ENCODE measurements around the gene ITPKA. TPM values are rescaled to one million over a fixed set of nuclear protein-coding genes. Genes with fewer than 3 reads are reported as not detected.

The ITPKA gene
- total RNA-seq, result 18.1 and 25.0 TPM in 2 replicates

DNA sequence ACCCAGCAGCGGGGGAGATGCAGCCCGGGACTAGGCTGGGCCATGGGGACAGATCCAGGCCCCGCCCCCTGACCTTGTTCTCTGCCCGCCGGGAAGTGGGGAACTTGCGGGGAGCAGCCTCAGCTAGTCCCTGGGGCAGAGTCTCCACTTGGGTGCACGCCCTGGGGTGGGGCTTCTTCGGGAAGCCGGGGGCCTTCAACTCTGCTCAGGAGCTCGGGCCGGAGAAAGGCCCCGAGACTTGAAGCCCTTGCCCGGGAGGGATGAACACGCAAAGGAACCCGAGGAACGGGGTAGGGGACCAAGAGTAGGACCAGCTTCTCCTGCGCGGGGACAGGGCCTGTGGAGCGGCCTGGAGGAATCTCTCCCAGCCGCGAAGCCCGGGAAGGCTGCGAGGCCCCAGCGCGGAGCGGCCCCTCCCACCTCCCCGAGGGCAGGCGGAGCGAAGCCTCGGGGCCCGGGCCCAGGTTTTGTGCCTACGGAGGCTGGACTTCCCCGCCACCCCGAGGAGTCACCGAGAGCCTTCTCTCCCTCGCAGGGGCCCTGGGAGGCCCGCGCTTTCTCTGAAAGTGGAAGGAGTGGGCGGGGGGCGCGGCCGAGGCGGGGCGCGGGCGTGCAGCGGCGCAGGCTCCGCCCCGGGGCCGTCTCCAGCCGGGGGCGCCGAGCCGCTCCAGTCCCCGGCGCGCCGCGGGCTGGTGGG lies at the start of gene ITPKA:
Gene ITPKA, plus strand, starts transcription at position 670 of the 697 bp plus-strand sequence. CDS start 54 bp downstream, outside the sequence.

DNA sequence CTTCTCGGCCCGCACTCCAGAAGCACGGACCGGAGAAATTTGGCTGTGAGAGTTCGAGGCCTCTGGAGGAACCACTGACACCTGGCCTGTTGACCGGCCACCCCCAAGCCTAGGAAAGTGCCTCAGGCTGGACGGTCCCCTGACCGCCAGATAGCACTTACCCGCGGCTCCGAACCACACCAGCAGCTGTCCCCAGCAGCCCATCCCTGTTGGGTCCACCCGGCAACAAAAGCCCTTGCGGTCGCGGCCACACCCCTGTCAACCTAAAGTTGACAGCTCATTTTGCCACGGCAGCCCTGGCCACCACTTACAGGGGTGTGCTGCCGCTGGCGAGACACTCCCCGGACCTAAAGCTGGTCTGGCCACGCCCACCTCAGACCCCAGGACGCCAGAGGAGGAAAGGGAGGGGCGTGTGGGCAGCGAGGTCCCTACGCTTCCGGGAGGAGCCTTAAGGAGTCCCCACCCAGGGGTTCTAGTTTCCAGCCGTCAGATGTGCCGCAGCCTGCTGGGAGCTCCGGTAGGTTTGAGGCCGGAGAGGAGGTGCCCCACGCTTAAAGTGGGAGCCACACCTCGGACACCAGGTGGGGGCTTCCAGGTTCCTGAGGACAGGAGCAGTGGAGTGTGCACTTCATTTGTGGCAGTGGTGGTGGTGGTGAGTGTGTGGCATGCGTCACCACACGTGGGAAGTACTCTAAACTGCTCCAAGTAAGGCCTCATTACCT lies 20.0 kb downstream of the ITPKA start, which contains the start of gene LTK:
Gene LTK, minus strand, starts transcription at position 322 of the 722 bp plus-strand sequence. Its CDS starts 118 bp downstream, at position 204.

Other genes starting within 250 kb of the ITPKA start
- 3.2 and 12.1 TPM in 2 replicates for gene OIP5, start 161.3 kb upstream of the ITPKA start, total RNA-seq
- gene NUSAP1, start 161.0 kb upstream of the ITPKA start, total RNA-seq, result 51.1 and 167 TPM in 2 replicates
- 30.4 and 38.1 TPM in 2 replicates for gene NDUFAF1, start 91.4 kb upstream of the ITPKA start, total RNA-seq
- gene RTF1, start 76.8 kb upstream of the ITPKA start, total RNA-seq, result 15.7 and 16.0 TPM in 2 replicates
- gene LTK, start 20.0 kb downstream of the ITPKA start, total RNA-seq, result 0.37 and 0.44 TPM in 2 replicates
- 15.4 and 30.9 TPM in 2 replicates for gene RPAP1, start 50.4 kb downstream of the ITPKA start, total RNA-seq
- 11.0 and 14.4 TPM in 2 replicates for gene TYRO3, start 65.3 kb downstream of the ITPKA start, total RNA-seq
- gene MGA, start 166.5 kb downstream of the ITPKA start, total RNA-seq, result 42.0 and 42.8 TPM in 2 replicates

Measured in uterine smooth muscle cell (primary cell).